Parathyroid adenoma (tissue), 2 donors: Measurements from ENCODE around the gene FOXE1.

Source experiments
- H2AFZ ChIP-seq: fragments of 300-600 bp; sonication (generic); one replicate; pipeline ENCODE4 v1.7.0; 2017; ENCODE audit warnings: antibody characterized with exemption, mild to moderate bottlenecking
- H3K27ac ChIP-seq: fragments of 300-600 bp; sonication (generic); one replicate; pipeline ENCODE4 v1.7.0; 2017
- H3K27me3 ChIP-seq: fragments of 300-600 bp; sonication (generic); one replicate; pipeline ENCODE4 v1.7.0; 2017; ENCODE audit warnings: low read length; ENCODE audit not compliant: control insufficient read depth, insufficient read depth
- H3K36me3 ChIP-seq: fragments of 300-600 bp; sonication (generic); one replicate; pipeline ENCODE4 v1.7.0; 2017; ENCODE audit warnings: low read length; ENCODE audit not compliant: control insufficient read depth, insufficient read depth
- H3K4me1 ChIP-seq: fragments of 300-600 bp; sonication (generic); one replicate; pipeline ENCODE4 v1.7.0; 2017; ENCODE audit warnings: control low read depth
- H3K4me2 ChIP-seq: fragments of 300-600 bp; sonication (generic); one replicate; pipeline ENCODE4 v1.7.0; 2017; ENCODE audit warnings: low read length
- H3K4me3 ChIP-seq: fragments of 300-600 bp; sonication (generic); one replicate; pipeline ENCODE4 v1.7.0; 2017; ENCODE audit warnings: low read depth, low read length
- H3K79me2 ChIP-seq: fragments of 300-600 bp; sonication (generic); one replicate; pipeline ENCODE4 v1.7.0; 2017; ENCODE audit warnings: control low read depth
- H3K9ac ChIP-seq: fragments of 300-600 bp; sonication (generic); one replicate; pipeline ENCODE4 v1.7.0; 2017; ENCODE audit warnings: mild to moderate bottlenecking
- H3K9me3 ChIP-seq: fragments of 300-600 bp; sonication (generic); one replicate; pipeline ENCODE4 v1.7.0; 2017; ENCODE audit warnings: low read length; ENCODE audit not compliant: control insufficient read depth
- TF ChIP-seq, protein P1 (sequence below): fragments of 300-600 bp; sonication (generic); IDR thresholded peaks from one replicate; pipeline ENCODE4 v1.7.0; 2017; ENCODE audit warnings: antibody characterized with exemption, mild to moderate bottlenecking
- donor health status: primary hyperparathyroidism.

The FOXE1 gene

DNA sequence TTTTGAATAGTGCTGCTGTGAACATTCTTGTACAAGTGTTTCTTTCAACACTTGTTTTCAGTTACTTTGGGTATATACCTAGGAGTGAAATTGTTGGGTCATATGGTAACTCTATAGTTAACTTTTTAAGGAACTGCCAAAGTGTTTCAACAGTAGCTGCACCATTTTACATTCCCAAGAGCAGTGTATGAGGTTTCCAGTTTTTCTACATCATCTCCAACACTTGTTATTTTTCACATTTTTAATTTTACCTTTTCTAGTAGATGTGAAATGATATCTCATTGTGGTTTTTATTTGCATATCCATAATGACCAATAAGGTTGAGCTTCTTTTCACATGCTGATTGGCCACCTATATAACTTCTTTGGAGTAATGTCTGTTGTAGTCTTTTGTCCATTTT is 40.0 kb upstream of the FOXE1 start:
- H3K36me3 ChIP-seq: no peaks in the 10 kb centered on the region
- no peaks in the 10 kb centered on the region for H3K79me2 ChIP-seq
- no peak overlapping the region for H3K9ac ChIP-seq
- no peak overlapping the region for H3K4me2 ChIP-seq
- H3K4me3 ChIP-seq: no peak overlapping the region
- H2AFZ ChIP-seq: no peak overlapping the region
- TF ChIP-seq, protein P1, sequence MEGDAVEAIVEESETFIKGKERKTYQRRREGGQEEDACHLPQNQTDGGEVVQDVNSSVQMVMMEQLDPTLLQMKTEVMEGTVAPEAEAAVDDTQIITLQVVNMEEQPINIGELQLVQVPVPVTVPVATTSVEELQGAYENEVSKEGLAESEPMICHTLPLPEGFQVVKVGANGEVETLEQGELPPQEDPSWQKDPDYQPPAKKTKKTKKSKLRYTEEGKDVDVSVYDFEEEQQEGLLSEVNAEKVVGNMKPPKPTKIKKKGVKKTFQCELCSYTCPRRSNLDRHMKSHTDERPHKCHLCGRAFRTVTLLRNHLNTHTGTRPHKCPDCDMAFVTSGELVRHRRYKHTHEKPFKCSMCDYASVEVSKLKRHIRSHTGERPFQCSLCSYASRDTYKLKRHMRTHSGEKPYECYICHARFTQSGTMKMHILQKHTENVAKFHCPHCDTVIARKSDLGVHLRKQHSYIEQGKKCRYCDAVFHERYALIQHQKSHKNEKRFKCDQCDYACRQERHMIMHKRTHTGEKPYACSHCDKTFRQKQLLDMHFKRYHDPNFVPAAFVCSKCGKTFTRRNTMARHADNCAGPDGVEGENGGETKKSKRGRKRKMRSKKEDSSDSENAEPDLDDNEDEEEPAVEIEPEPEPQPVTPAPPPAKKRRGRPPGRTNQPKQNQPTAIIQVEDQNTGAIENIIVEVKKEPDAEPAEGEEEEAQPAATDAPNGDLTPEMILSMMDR: no peak
- no peaks in the 10 kb centered on the region for H3K4me1 ChIP-seq
- H3K9me3 ChIP-seq: no peaks in the 10 kb centered on the region
- H3K27ac ChIP-seq: no peak overlapping the region
- no peaks in the 10 kb centered on the region for H3K27me3 ChIP-seq

DNA sequence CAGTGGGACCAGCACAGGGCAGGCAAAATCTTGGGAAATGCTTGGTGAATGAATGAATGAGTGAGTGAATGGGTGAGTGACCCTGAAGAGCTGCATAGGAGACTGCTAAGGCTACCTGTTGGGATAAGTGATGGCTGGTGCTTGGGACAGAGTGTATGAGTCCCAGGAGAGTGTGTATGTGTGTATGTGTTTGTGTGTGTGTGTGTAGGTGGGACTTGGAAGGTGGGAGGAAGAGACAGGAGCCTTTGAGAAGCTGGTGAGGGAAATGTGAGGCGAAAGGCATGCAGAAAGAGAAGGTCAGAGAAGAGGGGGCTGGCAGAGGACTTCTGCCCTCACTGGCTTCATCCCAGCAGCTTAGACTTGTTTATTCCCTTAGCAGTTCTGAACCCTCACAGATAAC is 33.3 kb upstream of the FOXE1 start:
- H3K9ac ChIP-seq: no peak overlapping the region
- H3K9me3 ChIP-seq: no peaks in the 10 kb centered on the region
- H3K4me1 ChIP-seq: no peaks in the 10 kb centered on the region
- no peaks in the 10 kb centered on the region for H3K27me3 ChIP-seq
- no peak overlapping the region for H3K27ac ChIP-seq
- no peak overlapping the region for H3K4me3 ChIP-seq
- no peak overlapping the region for H2AFZ ChIP-seq
- no peaks in the 10 kb centered on the region for H3K36me3 ChIP-seq
- no peaks in the 10 kb centered on the region for H3K79me2 ChIP-seq
- TF ChIP-seq, protein P1: no peak
- no peak overlapping the region for H3K4me2 ChIP-seq

DNA sequence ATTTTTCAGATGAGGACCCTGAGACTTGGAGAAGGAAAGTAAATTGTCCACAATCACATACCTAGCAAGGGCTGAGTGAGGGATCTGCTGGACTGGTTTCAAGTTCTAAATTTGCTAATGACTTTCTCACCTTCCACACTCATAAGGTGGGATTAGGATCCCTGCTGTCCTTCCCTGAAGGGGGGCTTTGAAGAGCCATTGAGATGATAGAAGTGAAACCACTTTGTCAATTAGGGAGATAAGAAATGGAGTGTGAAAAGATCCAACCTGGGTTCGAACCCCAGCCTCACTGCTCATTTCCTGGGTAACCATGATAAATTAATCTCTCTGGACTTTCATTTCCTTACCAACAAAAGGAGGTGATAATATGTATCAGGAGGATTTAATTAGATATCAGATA is 32.7 kb upstream of the FOXE1 start:
- TF ChIP-seq, protein P1: no peak
- Histone ChIP-seq H3K4me3 (no peak overlapping the region), H3K36me3 (no peaks in the 10 kb centered on the region), H3K27me3 (no peaks in the 10 kb centered on the region), H3K4me1 (no peaks in the 10 kb centered on the region), H3K79me2 (no peaks in the 10 kb centered on the region), H3K4me2 (no peak overlapping the region), H3K27ac (no peak overlapping the region), H2AFZ (no peak overlapping the region), H3K9ac (no peak overlapping the region), H3K9me3 (no peaks in the 10 kb centered on the region)

DNA sequence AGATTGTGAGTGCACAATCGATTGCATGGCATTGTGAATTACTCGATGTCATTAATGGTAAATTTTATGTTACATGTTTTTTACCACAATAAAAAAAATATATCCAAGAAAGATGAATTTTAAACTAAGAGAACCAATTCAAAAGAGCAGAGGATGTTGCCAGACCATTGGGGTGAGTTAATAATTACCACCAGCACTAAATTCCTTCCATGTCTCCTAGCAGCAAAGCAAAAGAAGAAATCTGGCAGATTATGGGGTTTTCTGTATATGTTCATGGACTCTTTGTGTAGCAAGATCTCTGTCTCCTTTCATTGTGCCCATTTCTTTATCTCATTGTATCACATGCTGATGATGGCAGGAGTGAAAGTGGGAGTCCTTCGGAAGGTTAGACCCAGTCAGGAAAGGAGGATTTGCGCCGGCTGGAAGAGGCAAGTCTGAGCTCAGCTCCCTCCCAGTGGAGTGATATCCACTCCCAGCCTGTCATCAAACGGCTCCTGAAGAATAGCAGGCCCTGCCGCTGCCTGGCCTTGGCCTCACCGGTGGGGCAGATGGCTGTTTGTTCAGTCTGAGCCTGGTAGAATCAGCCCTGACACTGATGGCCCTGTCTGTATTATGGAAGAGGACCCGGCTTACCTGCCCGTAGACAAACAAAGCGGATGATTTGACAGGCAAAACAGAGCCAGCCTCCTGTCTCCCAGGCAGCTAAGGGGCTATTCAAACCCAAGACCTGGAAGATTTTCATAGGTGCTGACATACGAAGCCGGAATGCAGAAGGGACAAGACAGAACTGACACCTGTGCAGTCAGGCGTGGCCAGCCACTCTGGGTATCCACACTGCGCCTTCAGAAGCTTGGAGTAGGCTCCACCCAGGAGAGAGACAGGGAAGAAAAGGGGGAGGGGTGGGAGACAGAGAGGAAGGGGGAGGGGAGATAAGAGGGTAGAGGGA is 21.9 kb upstream of the FOXE1 start:
- Histone ChIP-seq H3K4me3 (no peak overlapping the region), H3K36me3 (no peaks in the 10 kb centered on the region), H3K9me3 (no peaks in the 10 kb centered on the region), H3K9ac (no peak overlapping the region), H3K4me1 (no peaks in the 10 kb centered on the region), H3K4me2 (no peak overlapping the region), H3K27ac (no peak overlapping the region), H2AFZ (no peak overlapping the region), H3K79me2 (no peaks in the 10 kb centered on the region), H3K27me3 (no peaks in the 10 kb centered on the region)
- TF ChIP-seq, protein P1: no peak
